AG04449 (cell line): Measurements from ENCODE around the gene TERF2IP.

Experiments used
- CTCF ChIA-PET: fragments of 350-600 bp; formaldehyde crosslinking; extraction: SDS; loops from one replicate; lab custom pipeline; 2021; ENCODE audit warnings: antibody characterized with exemption; lab: Yijun Ruan, JAX
- POLR2A ChIA-PET: fragments of 400-600, 350-600 bp; formaldehyde crosslinking; extraction: SDS; loops from one replicate; lab custom pipeline; 2020; ENCODE audit warnings: antibody characterized with exemption, inconsistent platforms; lab: Yijun Ruan, JAX
- DNase-seq: peaks from one replicate; pipeline ENCODE4 v3.0.0-alpha.2; 2010; ENCODE audit warnings: low read depth, low spot score
- H3K4me3 ChIP-seq: 2 replicates; pipeline ENCODE4 v1.5.1; 2011; ENCODE audit warnings: low read depth, mild to moderate bottlenecking, control low read depth, low read length
- TF ChIP-seq, protein P1 (sequence below): IDR thresholded peaks from one replicate; pipeline ENCODE4 v1.5.1; 2011; ENCODE audit warnings: mild to moderate bottlenecking, moderate library complexity, low read length, control low read depth, inconsistent platforms; ENCODE audit not compliant: insufficient read depth; ENCODE audit errors: missing control alignments

TERF2IP gene

DNA sequence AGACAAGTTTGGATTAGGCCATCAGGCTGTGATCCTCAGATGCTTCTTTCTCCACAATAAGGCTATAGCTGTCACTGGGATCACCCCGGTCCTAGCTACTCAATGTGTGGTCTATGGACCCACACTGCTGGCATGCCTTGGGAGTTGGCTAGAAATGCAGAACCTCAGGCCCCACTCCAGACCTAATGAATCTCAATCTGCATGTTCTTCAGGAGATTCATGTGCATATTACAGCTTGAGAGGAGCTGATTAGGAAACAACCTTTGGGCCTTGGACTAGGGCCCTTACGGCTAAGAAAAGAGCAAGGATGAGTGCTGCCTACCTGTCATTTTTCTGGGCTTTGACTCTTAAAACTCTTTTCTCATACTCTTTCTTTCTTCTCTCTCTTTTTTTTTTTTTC lies 32.0 kb upstream of the TERF2IP start:
- CTCF ChIA-PET = interaction anchor here (1.2 to 2.2 kb wide), 5 partner anchors 18 to 416 kb away, joined by 3 to 9 read pairs (median 5); no protein-coding TSS in a partner anchor
- TF ChIP-seq, protein P1, sequence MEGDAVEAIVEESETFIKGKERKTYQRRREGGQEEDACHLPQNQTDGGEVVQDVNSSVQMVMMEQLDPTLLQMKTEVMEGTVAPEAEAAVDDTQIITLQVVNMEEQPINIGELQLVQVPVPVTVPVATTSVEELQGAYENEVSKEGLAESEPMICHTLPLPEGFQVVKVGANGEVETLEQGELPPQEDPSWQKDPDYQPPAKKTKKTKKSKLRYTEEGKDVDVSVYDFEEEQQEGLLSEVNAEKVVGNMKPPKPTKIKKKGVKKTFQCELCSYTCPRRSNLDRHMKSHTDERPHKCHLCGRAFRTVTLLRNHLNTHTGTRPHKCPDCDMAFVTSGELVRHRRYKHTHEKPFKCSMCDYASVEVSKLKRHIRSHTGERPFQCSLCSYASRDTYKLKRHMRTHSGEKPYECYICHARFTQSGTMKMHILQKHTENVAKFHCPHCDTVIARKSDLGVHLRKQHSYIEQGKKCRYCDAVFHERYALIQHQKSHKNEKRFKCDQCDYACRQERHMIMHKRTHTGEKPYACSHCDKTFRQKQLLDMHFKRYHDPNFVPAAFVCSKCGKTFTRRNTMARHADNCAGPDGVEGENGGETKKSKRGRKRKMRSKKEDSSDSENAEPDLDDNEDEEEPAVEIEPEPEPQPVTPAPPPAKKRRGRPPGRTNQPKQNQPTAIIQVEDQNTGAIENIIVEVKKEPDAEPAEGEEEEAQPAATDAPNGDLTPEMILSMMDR = no peak
- POLR2A ChIA-PET = no interaction called here
- DNase-seq = no peak
- no peak overlapping the region for H3K4me3 ChIP-seq

- TF ChIP-seq, protein P1 = no peak
- CTCF ChIA-PET = interaction anchor here (1.4 kb wide), 1 partner anchor 417 kb away, joined by 5 read pairs; no protein-coding TSS in a partner anchor
- POLR2A ChIA-PET = no interaction called here
- H3K4me3 ChIP-seq = no peak overlapping the region
- DNase-seq = no peak
Measured at GRCh38 chr16:75616521-75617010, 31.0 kb upstream of the TERF2IP start.

- TF ChIP-seq, protein P1 = no peak
- H3K4me3 ChIP-seq = no peak overlapping the region
- no peak for DNase-seq
- ChIA-PET CTCF (interaction anchor here (1.1 to 6.7 kb wide), 2 partner anchors 145 to 227 kb away, joined by 4 to 61 read pairs; no protein-coding TSS in a partner anchor), POLR2A (no interaction called here)
Measured at GRCh38 chr16:75617121-75617520, 30.5 kb upstream of the TERF2IP start.

- POLR2A ChIA-PET = no interaction called here
- DNase-seq = no peak
- no peak overlapping the region for H3K4me3 ChIP-seq
- TF ChIP-seq, protein P1 = no peak
- CTCF ChIA-PET = interaction anchor here (1.1 to 6.7 kb wide), 4 partner anchors 98 to 155 kb away, joined by 3 to 61 read pairs (median 8); no protein-coding TSS in a partner anchor
Measured at GRCh38 chr16:75618780-75619179, 28.8 kb upstream of the TERF2IP start.

DNA sequence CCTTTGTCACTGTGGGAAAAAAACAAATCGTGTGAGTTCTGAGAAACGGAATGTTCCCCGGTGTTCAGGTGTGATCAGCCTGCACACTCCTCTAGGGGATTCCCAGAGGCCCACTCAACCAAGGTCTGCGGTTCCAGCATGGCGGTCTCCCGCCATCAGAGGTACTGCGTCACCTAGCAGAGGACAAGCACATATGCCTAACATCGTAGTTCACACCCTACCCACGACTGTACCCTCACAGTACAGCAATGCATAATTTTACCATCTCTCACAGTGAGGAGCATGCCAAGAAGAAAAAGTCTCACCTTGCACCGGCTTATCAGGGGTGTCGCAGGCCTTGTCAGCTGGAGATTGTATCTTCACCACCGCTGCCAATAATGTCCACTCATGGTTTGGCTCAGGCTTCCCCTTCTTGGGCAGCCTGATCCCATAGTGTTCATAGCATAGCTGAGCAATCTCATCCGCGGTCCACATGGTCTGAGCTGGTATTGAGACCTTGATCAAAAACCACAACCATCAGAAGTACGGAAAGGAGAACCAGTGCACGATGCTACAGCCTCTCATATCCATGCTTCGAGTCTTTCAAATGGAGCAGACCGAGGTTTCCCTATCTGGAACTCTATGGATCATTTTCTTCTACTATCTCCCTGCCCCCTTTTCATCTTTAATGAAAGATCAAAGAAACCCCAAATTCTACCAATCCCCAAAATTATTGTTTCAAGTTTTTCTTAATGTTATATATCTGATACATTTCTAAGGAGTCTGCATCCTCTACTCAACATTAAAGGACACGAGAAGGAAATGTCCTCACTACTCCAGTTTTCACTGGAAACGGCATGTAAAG lies 27.0 kb upstream of the TERF2IP start:
- no peak overlapping the region for H3K4me3 ChIP-seq

GRCh38 chr16:75621170-75621477 lies 26.4 kb upstream of the TERF2IP start:
- POLR2A ChIA-PET = no interaction called here
- CTCF ChIA-PET = interaction anchor here (0.9 to 6.7 kb wide), 26 partner anchors 9 to 424 kb away, joined by 3 to 61 read pairs (median 5); partner anchors contain the start of genes KARS1, TERF2IP and TMEM170A
- DNase-seq = no peak
- no peak overlapping the region for H3K4me3 ChIP-seq
- TF ChIP-seq, protein P1 = peak; percentile 35

More for the DNA sequence above, 27.0 kb upstream of the TERF2IP start:
- TF ChIP-seq, protein P1 = no peak
- POLR2A ChIA-PET = no interaction called here
- no peak for DNase-seq
- CTCF ChIA-PET = interaction anchor here (1.0 to 6.7 kb wide), 15 partner anchors 8 to 423 kb away, joined by 3 to 61 read pairs (median 5); partner anchors contain the start of genes KARS1, TERF2IP and TMEM170A
